Right lobe of liver (tissue), 6 donors: ENCODE data around the gene PPDPF. TPM values are rescaled to one million over a fixed set of nuclear protein-coding genes. Genes with fewer than 3 reads are reported as not detected.

ENCODE experiments used
- ATAC-seq, 4 donors: fragments of 200-7000 bp; cut with Tn5 transposase; one replicate each; pipeline ENCODE4 v1.9.1; 2020; ENCODE audit warnings: mild to moderate bottlenecking in 4 of 4, moderate library complexity in 4 of 4
- DNase-seq, 3 donors: peaks; one replicate each; pipeline ENCODE4 v3.0.0-alpha.2; 2020
- H3K27ac ChIP-seq, 3 donors: fragments of 200-600 bp; one replicate each; pipeline ENCODE4 v1.8.0; 2022
- H3K27me3 ChIP-seq, 2 donors: fragments of 200-600 bp; one replicate each; pipeline ENCODE4 v1.8.0; 2022
- H3K36me3 ChIP-seq, 4 donors: fragments of 200-600 bp; sonication (generic) in 1 of 4; one replicate each; pipeline versions ENCODE4 v1.5.1 to v1.8.0; 2017 to 2022; ENCODE audit warnings: control low read depth in 1 of 4
- H3K4me1 ChIP-seq, 4 donors: fragments of 200-600 bp; sonication (generic) in 1 of 4; one replicate each; pipeline versions ENCODE4 v1.5.1 to v1.8.0; 2017 to 2022; ENCODE audit warnings: control low read depth in 1 of 4
- H3K4me3 ChIP-seq, 3 donors: fragments of 200-600 bp; one replicate each; pipeline ENCODE4 v1.8.0; 2022
- H3K9me3 ChIP-seq, 4 donors: fragments of 200-600 bp; sonication (generic) in 1 of 4; one replicate each; pipeline versions ENCODE4 v1.5.1 to v1.8.0; 2017 to 2022; ENCODE audit warnings: control low read depth in 1 of 4
- POLR2A ChIP-seq: fragments of 450-650 bp; IDR thresholded peaks from one replicate; pipeline ENCODE4 v1.6.1; 2017; ENCODE audit warnings: antibody characterized with exemption, mild to moderate bottlenecking
- WGBS: methylation state at CpG from one replicate; pipeline ENCODE4 v1.1.6; 2018; ENCODE audit warnings: low coverage, low lambda C conversion rate; ENCODE audit not compliant: insufficient coverage; ENCODE audit errors: missing lambda C conversion rate; 5-methylcytosine and 5-hydroxymethylcytosine counted together
- intact Hi-C, 2 donors: fragments of 100-400 bp; cut with DNase I; formaldehyde crosslinking; loops; one replicate each; pipeline versions ENCODE4 v1.11.2 to v1.14.1; 2022
- total RNA-seq, 6 experiments: library from RNA; depleted of rRNA in 2 of 6; stranded (reverse); fragments of >200 nt in 2 of 6; fragmentation: NEBNext Ultra II Directional in 3 of 6; extraction: Animal tissue kit (Norgen Biotek cat#: 25700) in 3 of 6; gene quantifications; one replicate each; pipeline versions ENCODE4 v1.1.0 to v1.2.4, GENCODE V29; 2016 to 2023
- TF ChIP-seq, protein P1 (sequence below), 4 donors: fragments of 200-600 bp in 3 of 4; fragments of 450-650 bp in 1 of 4; IDR thresholded peaks; one replicate each; pipeline versions ENCODE4 v1.5.1 to v1.8.0; 2016 to 2022; ENCODE audit warnings: antibody characterized with exemption in 4 of 4, mild to moderate bottlenecking in 2 of 4
- donor health status: DM: no; HTN: yes; CAD: no.
- donor health status: DM: no; HTN: no; CAD: no.
- donor health status: DM: no; HTN: no; CAD: no.
- donor health status: DM: no; HTN: yes; CAD: no.
- donor health status: DM: no; HTN: yes; CAD: no.

Gene PPDPF
- total RNA-seq, 6 experiments from 2014 or later = 50.2 to 99.4 (median 76.7) TPM

DNA sequence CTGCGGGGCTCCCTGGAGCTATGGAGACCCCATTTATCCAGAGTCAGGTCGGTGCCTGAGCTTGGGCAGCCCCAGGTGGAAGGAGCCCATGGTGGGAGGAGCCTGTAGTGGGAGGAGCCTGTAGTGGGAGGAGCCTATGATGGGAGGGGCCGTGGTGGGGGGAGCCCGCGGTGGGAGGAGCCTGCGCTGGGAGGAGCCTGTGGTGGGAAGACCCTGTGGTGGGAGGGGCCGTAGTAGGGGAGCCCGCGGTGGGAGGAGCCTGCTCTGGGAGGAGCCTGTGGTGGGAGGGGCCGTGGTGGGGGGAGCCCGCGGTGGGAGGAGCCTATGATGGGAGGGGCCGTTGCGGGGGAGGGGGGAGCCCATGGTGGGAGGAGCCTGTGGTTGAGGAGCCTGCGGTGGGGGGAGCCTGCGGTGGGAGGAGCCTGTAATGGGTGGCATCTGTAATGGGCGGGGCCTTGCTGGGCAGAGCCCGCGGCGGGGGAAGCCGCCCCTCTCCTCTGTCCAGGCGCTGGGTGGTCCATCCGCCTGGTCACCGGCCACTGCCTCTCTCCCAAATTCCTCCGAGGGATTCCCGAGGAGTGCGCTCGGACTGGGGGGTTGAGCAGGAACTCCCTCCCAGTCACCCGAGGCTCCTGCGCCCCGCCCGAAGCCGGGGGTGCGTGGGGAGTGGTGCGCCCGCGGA is 32.8 kb downstream of the PPDPF start:
- DNase-seq (peak in 2 of 3 donors; percentile 77 to 78), ATAC-seq (peak; percentile 76 to 82 (median 78))
- H3K27ac ChIP-seq = no peak overlapping the region
- TF ChIP-seq, protein P1, sequence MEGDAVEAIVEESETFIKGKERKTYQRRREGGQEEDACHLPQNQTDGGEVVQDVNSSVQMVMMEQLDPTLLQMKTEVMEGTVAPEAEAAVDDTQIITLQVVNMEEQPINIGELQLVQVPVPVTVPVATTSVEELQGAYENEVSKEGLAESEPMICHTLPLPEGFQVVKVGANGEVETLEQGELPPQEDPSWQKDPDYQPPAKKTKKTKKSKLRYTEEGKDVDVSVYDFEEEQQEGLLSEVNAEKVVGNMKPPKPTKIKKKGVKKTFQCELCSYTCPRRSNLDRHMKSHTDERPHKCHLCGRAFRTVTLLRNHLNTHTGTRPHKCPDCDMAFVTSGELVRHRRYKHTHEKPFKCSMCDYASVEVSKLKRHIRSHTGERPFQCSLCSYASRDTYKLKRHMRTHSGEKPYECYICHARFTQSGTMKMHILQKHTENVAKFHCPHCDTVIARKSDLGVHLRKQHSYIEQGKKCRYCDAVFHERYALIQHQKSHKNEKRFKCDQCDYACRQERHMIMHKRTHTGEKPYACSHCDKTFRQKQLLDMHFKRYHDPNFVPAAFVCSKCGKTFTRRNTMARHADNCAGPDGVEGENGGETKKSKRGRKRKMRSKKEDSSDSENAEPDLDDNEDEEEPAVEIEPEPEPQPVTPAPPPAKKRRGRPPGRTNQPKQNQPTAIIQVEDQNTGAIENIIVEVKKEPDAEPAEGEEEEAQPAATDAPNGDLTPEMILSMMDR (IDR thresholded peaks at IDR 0.05) = no peak
- TF ChIP-seq POLR2A = no peak
- no peaks in the 10 kb centered on the region for H3K27me3 ChIP-seq
- no peaks in the 10 kb centered on the region for H3K4me1 ChIP-seq
- no peaks in the 10 kb centered on the region for H3K9me3 ChIP-seq
- intact Hi-C loops = no loop called here
- WGBS = 6% methylated on average over 14 of the region's 37 CpGs
- H3K36me3 ChIP-seq = no peaks in the 10 kb centered on the region
- peak overlapping the region; percentile 20 to 39 (median 37) for H3K4me3 ChIP-seq

DNA sequence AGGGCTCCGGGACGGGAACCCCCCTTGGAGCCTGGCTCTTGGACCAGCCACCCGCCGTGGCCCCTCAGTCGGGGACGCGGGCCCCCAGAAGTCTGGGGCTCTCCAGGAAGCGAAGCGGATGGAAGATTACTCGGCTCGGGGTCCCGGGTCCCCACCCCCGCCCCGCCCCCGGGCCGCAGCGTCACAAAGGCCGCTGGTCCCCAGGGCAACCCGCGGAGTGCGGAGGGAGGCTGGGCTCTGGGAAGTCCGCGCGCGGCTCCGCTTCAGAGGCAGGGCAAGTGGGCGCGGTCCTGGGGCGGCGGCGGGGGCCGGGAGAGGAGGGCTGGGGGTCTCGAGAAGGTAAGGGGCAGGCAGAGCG is 33.3 kb downstream of the PPDPF start, which contains the start of gene FNDC11:
Gene FNDC11, plus strand, starts transcription at position 227 of the 358 bp plus-strand sequence. CDS start 1,505 bp downstream, outside the sequence.
- no peak for TF ChIP-seq POLR2A
- H3K4me3 ChIP-seq = peak within 1 kb of the TSS; percentile 20 to 39 (median 37)
- ATAC-seq (peak; percentile 10 to 29 (median 18)), DNase-seq (no peak)
- no peaks in the 10 kb centered on the region for H3K27me3 ChIP-seq
- WGBS = 9% methylated on average over 12 of the region's 34 CpGs
- intact Hi-C loops = no loop called here
- H3K36me3 ChIP-seq = peaks cover 0 to 3% (median 0%) of the 10 kb centered on the region in 4 donors
- H3K9me3 ChIP-seq = no peaks in the 10 kb centered on the region
- H3K4me1 ChIP-seq = no peaks in the 10 kb centered on the region
- H3K27ac ChIP-seq = no peak within 1 kb of the TSS

DNA sequence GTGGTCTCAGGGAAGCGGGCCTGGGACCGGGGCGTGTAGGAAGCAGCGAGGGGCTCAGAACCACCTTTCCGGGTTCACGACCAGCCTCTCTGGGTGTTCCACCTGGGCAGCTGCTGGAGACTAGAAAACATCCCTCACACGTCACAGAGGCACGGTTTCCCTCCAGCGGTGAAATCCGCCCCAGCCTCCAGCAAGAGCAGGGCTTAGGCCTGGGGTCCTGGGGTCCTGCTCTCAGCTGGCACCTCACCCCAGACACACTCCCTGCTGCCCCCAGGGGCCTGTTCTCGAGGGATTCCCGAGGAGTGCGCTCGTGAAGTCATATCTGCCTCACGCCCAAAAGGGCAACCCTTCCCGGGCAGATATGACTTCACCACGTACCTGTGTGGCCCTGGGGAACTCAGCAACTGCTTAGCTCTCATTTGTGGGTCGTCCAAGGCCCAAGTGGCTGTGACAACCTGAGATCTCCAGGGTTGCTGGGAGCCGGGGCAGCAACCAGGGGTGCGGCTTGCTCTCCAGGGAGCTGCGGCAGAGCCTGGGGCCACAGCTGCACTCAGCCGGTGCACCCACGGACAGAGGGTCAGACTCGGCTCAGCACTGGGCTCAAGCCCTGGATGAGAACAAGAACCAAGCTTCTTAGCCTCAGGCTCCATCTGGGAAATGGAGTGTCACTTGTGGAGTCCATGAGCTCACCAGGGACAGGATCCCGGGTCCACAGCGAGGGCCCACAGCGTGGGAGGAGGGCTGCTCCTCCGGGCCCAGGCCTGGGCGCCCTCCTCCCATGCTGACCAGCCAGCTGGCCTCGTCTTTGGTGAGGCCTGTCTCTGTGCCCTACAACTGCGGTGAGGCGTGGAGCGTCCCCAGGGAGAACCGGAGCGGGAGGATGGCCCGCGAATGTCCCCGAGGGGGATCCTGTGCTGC is 34.1 kb downstream of the PPDPF start:
- TF ChIP-seq, protein P1 (IDR thresholded peaks at IDR 0.05) = no peak

DNA sequence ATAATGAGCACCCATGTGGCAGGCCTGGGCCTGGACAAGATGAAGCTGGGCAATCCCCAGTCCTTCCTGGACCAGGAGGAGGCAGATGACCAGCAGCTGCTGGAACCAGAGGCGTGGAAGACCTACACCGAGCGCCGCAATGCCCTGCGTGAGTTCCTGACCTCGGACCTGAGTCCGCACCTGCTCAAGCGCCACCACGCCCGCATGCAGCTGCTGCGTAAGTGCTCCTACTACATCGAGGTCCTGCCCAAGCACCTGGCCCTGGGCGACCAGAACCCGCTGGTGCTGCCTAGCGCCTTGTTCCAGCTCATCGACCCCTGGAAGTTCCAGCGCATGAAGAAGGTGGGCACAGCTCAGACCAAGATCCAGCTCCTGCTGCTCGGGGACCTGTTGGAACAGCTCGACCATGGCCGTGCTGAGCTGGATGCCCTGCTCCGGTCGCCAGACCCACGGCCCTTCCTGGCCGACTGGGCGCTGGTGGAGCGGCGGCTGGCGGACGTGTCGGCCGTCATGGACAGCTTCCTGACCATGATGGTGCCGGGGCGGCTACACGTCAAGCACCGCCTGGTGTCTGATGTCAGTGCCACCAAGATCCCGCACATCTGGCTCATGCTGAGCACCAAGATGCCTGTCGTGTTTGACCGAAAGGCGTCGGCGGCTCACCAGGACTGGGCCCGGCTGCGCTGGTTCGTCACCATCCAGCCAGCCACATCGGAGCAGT is 35.3 kb downstream of the PPDPF start:
- intact Hi-C loops = no loop called here
- Histone ChIP-seq H3K36me3 (peaks cover 0 to 13% (median 5%) of the 10 kb centered on the region in 4 donors), H3K27ac (no peak overlapping the region), H3K27me3 (no peaks in the 10 kb centered on the region), H3K4me1 (no peaks in the 10 kb centered on the region), H3K9me3 (no peaks in the 10 kb centered on the region), H3K4me3 (no peak overlapping the region)
- ATAC-seq (no peak), DNase-seq (no peak)
- WGBS = no CpG with 5 or more reads among the region's 45 CpGs
- TF ChIP-seq POLR2A = no peak
- TF ChIP-seq, protein P1 (IDR thresholded peaks at IDR 0.05) = no peak

More for the DNA sequence above, 34.1 kb downstream of the PPDPF start:
- Histone ChIP-seq H3K4me1 (no peaks in the 10 kb centered on the region), H3K4me3 (no peak overlapping the region), H3K27ac (no peak overlapping the region), H3K27me3 (no peaks in the 10 kb centered on the region), H3K9me3 (no peaks in the 10 kb centered on the region), H3K36me3 (peaks cover 0 to 3% (median 0%) of the 10 kb centered on the region in 4 donors)
- intact Hi-C loops = no loop called here
- 33% methylated on average over 1 of the region's 38 CpGs for WGBS
- no peak for ATAC-seq
- no peak for DNase-seq
